Ishikawa (cell line): ENCODE measurements around the gene ULK4.

Experiments
- CEBPB ChIP-seq: IDR thresholded peaks from 2 replicates; pipeline ENCODE4 v1.6.1; 2012
- CREB1 ChIP-seq: IDR thresholded peaks from 2 replicates; pipeline ENCODE4 v1.6.1; 2012; ENCODE audit warnings: low read depth
- EGR1 ChIP-seq: IDR thresholded peaks from 2 replicates; pipeline ENCODE4 v1.6.1; 2012
- EP300 ChIP-seq: IDR thresholded peaks from 2 replicates; pipeline ENCODE4 v1.6.1; 2012; ENCODE audit warnings: borderline replicate concordance
- FOXM1 ChIP-seq: IDR thresholded peaks from 2 replicates; pipeline ENCODE4 v1.6.1; 2012; ENCODE audit warnings: low read depth, borderline replicate concordance
- NFIC ChIP-seq: IDR thresholded peaks from 2 replicates; pipeline ENCODE4 v1.6.1; 2012
- RAD21 ChIP-seq: IDR thresholded peaks from 2 replicates; pipeline ENCODE4 v1.6.1; 2012; ENCODE audit warnings: low read depth
- TAF1 ChIP-seq: IDR thresholded peaks from 2 replicates; pipeline ENCODE4 v1.6.1; 2012; ENCODE audit warnings: low read depth, mild to moderate bottlenecking
- TCF12 ChIP-seq: IDR thresholded peaks from 2 replicates; pipeline ENCODE4 v1.6.1; 2012; ENCODE audit warnings: low read depth
- TEAD4 ChIP-seq: IDR thresholded peaks from 2 replicates; pipeline ENCODE4 v1.6.1; 2012
- YY1 ChIP-seq: IDR thresholded peaks from 2 replicates; pipeline ENCODE4 v1.6.1; 2012; ENCODE audit warnings: low read depth
- ZBTB7A ChIP-seq: IDR thresholded peaks from 2 replicates; pipeline ENCODE4 v1.6.1; 2012; ENCODE audit warnings: low read depth
- TF ChIP-seq, protein P1 (sequence below): IDR thresholded peaks from 2 replicates; pipeline ENCODE4 v1.6.1; 2012
- TF ChIP-seq, protein P2 (sequence below): IDR thresholded peaks from 2 replicates; pipeline ENCODE4 v1.6.1; 2012
- TF ChIP-seq, protein P3 (sequence below): IDR thresholded peaks from 2 replicates; pipeline ENCODE4 v1.6.1; 2012; ENCODE audit warnings: low read depth, mild to moderate bottlenecking

The ULK4 gene

DNA sequence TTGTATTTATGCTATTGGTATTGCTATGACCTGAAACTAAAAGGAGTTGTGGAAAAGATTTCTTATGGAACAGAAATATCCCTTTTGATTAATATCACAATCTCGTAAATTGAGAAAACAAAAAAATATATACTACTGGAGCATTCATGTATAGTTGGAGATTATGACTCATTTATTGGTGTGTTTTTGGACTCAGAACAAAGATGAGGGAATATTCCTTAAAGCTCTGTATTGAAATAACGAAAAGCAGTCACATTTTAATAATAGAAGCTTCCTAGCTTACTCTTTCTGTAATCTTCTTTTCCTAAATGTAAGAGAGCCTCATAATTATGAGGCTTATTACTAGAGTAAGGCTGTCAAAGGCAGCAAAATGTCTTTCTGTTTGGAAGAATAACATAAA is 748.3 kb downstream of the ULK4 start:
- no peak for TF ChIP-seq EGR1
- TF ChIP-seq RAD21: no peak

DNA sequence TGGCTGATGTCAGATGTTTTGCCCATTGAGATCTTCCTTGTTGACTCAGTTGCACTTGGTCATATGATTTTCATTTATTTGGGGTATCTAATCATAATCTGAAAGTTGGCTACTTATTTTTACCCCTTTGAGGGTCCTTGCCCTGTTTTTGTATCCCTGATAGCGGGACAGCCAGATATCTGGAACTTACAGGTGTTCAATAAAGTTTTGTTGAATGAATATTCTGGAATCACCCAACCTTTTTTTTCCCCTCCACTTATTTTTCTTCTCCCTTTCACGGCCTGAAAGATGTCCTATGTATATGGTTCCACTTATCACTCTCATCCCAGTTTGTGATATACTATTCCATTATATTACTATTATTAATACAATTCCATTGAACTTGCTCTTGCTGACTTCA is 749.8 kb downstream of the ULK4 start:
- no peak for TF ChIP-seq YY1
- TF ChIP-seq EP300: no peak
- TF ChIP-seq, protein P1, sequence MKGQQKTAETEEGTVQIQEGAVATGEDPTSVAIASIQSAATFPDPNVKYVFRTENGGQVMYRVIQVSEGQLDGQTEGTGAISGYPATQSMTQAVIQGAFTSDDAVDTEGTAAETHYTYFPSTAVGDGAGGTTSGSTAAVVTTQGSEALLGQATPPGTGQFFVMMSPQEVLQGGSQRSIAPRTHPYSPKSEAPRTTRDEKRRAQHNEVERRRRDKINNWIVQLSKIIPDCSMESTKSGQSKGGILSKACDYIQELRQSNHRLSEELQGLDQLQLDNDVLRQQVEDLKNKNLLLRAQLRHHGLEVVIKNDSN: no peak

DNA sequence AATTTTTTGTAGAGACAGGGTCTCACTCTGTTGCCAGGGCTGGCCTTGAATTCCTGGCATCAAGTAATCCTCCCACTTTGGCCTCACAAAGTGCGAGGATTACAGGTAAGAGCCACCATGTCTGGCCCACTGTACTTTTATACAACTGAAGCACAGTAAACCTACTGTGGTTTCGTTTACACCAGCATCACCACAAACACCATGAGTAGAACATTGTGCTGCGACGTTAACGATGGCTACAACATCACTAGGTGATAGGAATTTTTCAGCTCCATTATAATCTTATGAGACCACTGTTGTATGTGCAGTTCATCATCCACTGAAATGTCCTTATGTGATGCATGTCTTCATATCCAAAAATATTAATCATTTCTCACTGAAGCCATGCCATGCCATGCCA is 750.9 kb downstream of the ULK4 start:
- TF ChIP-seq EGR1: no peak
- TF ChIP-seq RAD21: no peak
- no peak for TF ChIP-seq NFIC
- no peak for TF ChIP-seq FOXM1
- TF ChIP-seq, protein P2, sequence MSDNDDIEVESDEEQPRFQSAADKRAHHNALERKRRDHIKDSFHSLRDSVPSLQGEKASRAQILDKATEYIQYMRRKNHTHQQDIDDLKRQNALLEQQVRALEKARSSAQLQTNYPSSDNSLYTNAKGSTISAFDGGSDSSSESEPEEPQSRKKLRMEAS: no peak
- no peak for TF ChIP-seq CREB1
- no peak for TF ChIP-seq TAF1
- TF ChIP-seq TEAD4: no peak
- no peak for TF ChIP-seq CEBPB
- TF ChIP-seq ZBTB7A: no peak
- TF ChIP-seq TCF12: no peak
- TF ChIP-seq, protein P1: no peak
- TF ChIP-seq, protein P3, sequence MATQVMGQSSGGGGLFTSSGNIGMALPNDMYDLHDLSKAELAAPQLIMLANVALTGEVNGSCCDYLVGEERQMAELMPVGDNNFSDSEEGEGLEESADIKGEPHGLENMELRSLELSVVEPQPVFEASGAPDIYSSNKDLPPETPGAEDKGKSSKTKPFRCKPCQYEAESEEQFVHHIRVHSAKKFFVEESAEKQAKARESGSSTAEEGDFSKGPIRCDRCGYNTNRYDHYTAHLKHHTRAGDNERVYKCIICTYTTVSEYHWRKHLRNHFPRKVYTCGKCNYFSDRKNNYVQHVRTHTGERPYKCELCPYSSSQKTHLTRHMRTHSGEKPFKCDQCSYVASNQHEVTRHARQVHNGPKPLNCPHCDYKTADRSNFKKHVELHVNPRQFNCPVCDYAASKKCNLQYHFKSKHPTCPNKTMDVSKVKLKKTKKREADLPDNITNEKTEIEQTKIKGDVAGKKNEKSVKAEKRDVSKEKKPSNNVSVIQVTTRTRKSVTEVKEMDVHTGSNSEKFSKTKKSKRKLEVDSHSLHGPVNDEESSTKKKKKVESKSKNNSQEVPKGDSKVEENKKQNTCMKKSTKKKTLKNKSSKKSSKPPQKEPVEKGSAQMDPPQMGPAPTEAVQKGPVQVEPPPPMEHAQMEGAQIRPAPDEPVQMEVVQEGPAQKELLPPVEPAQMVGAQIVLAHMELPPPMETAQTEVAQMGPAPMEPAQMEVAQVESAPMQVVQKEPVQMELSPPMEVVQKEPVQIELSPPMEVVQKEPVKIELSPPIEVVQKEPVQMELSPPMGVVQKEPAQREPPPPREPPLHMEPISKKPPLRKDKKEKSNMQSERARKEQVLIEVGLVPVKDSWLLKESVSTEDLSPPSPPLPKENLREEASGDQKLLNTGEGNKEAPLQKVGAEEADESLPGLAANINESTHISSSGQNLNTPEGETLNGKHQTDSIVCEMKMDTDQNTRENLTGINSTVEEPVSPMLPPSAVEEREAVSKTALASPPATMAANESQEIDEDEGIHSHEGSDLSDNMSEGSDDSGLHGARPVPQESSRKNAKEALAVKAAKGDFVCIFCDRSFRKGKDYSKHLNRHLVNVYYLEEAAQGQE: no peak
- no peak for TF ChIP-seq EP300
- no peak for TF ChIP-seq YY1

DNA sequence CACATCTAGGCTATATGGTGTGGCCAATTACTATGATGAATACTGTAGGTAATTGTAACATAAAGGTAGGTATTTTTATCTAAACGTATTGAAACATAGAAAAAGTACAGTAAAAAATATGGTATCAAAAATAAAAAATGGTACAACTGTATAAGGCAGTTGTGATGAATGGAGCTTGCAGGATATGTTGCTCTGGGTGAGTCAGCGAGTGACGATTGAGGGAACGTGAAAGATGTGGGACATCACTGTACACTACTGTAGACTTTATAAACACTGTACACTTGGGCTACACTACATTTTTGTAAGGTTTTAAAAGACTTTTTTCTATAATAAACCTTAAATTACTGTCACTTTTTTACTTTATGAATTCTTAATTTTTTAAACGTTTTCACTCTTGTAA is 752.3 kb downstream of the ULK4 start:
- TF ChIP-seq CEBPB (no peak), NFIC (no peak), ZBTB7A (no peak), EGR1 (no peak), TEAD4 (no peak), FOXM1 (no peak), TAF1 (no peak), EP300 (no peak), RAD21 (no peak), TCF12 (no peak), CREB1 (no peak)
- TF ChIP-seq, protein P1: no peak
- TF ChIP-seq, protein P2: no peak
- TF ChIP-seq, protein P3: no peak

DNA sequence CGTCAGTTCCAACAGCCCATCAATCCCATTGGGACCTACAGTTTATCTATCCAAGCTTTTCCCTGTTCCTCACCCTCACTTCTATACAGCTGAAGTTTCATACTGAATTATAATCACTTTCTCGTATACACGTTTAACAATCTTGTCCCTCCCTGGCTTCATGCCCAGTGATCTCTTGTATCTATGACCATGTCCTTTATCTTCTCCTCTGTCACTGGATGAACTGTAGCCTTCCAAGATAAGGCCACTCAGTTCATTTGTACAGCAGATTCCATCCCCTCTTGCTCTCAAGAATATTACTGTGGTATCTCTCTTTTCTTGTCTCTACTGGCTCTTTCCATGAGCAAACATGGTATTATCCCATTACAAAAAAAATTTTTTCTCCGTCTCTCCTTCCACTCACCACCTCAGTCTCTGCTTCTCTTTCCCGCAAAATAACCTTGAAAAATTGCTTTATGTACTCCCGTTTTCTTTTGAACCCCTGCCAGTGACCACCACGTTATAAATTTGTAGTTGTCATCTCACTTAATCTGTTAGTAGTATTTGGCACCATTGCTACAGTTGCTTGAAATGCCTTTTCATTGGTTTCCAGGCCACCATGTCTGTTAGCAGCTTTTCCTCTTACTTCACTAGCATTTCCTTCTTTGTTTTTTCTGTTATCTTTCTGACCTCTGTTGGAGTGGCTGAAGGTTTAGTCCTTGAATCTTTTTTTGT is 753.2 kb downstream of the ULK4 start:
- TF ChIP-seq EP300 (no peak), TAF1 (no peak), NFIC (no peak), YY1 (no peak), RAD21 (no peak), CEBPB (no peak), TCF12 (no peak), FOXM1 (no peak), CREB1 (no peak), TEAD4 (no peak), EGR1 (no peak), ZBTB7A (no peak)
- TF ChIP-seq, protein P1: no peak
- TF ChIP-seq, protein P3: no peak
- TF ChIP-seq, protein P2: no peak
